Uterus (tissue), 4 donors: Measurements from ENCODE around the gene ROCK2. TPM values are rescaled to one million over a fixed set of nuclear protein-coding genes. Genes with fewer than 3 reads are reported as not detected.

Source experiments
- DNase-seq, 2 donors: peaks; one replicate each; pipeline ENCODE4 v3.0.0-alpha.2; 2019 to 2020
- H3K27ac ChIP-seq, 2 donors: fragments of 200-600 bp; sonication (generic); 1 replicate in 1 of 2; 2 replicates in 1 of 2; pipeline ENCODE4 v1.5.1; 2016 to 2018
- H3K27me3 ChIP-seq, 2 donors: fragments of 200-600 bp; sonication (generic); one replicate each; pipeline ENCODE4 v1.5.1; 2018 to 2019; ENCODE audit warnings: control low read depth in 1 of 2
- H3K36me3 ChIP-seq, 2 donors: fragments of 200-600 bp; sonication (generic); one replicate each; pipeline ENCODE4 v1.5.1; 2019; ENCODE audit warnings: control low read depth in 1 of 2
- H3K4me1 ChIP-seq, 2 donors: fragments of 200-600 bp; sonication (generic); one replicate each; pipeline ENCODE4 v1.5.1; 2018 to 2019; ENCODE audit warnings: control low read depth in 1 of 2
- H3K4me3 ChIP-seq, 2 donors: fragments of 200-600 bp; sonication (generic); 1 replicate in 1 of 2; 2 replicates in 1 of 2; pipeline ENCODE4 v1.5.1; 2018 to 2019; ENCODE audit warnings: mild to moderate bottlenecking in 1 of 2
- H3K9me3 ChIP-seq, 2 donors: fragments of 200-600 bp; sonication (generic); one replicate each; pipeline ENCODE4 v1.5.1; 2019; ENCODE audit warnings: control low read depth in 1 of 2
- POLR2A ChIP-seq, 2 donors: fragments of 450-650 bp; IDR thresholded peaks; one replicate each; pipeline ENCODE4 v1.6.1; 2016; ENCODE audit warnings: antibody characterized with exemption in 2 of 2, mild to moderate bottlenecking in 1 of 2, moderate library complexity in 1 of 2
- intact Hi-C: fragments of 100-400 bp; cut with DNase I; formaldehyde crosslinking; loops from one replicate; pipeline ENCODE4 v1.15.1; 2023; ENCODE audit warnings: low total_unique reads
- total RNA-seq, 4 donors: library from RNA; depleted of rRNA in 3 of 4; stranded (reverse); fragments of >200 nt in 3 of 4; gene quantifications; one replicate each; pipeline versions ENCODE4 v1.1.0 to v1.2.4, GENCODE V29; 2014 to 2023
- TF ChIP-seq, protein P1 (sequence below), 4 experiments: fragments of 200-600 bp in 2 of 4; fragments of 450-650 bp in 2 of 4; sonication (generic) in 2 of 4; IDR thresholded peaks; one replicate each; pipeline ENCODE4 v1.5.1; 2016 to 2019; ENCODE audit warnings: antibody characterized with exemption in 4 of 4, mild to moderate bottlenecking in 2 of 4, moderate library complexity in 1 of 4
- donor health status: DM: yes; HTN: yes; CAD: no.

The ROCK2 gene
- total RNA-seq, 4 donors from 2014 or later: 78.5 to 143 (median 122) TPM

DNA sequence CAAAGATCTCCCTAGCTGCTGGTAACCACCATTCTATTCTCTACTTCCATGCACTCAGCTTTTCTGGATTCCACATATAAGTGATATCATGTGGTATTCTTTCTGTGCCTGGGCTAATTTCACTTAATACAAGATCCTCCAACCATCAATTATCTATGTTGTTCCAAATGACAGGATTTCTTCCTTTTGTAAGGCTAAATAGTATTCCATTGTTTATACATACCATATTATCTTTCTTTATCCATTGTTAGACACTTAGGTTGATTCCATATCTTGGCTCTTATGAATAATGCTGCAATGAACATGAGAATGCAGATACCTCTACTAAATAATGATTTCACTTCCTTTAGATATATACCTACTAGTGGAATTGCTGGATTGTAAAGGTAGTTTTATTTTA, 66.2 kb downstream of the ROCK2 start:
- H3K4me3 ChIP-seq: no peak overlapping the region
- DNase-seq: no peak
- no peaks in the 10 kb centered on the region for H3K36me3 ChIP-seq
- H3K27me3 ChIP-seq: no peaks in the 10 kb centered on the region
- H3K9me3 ChIP-seq: no peaks in the 10 kb centered on the region
- intact Hi-C loops: no loop called here
- TF ChIP-seq, protein P1, sequence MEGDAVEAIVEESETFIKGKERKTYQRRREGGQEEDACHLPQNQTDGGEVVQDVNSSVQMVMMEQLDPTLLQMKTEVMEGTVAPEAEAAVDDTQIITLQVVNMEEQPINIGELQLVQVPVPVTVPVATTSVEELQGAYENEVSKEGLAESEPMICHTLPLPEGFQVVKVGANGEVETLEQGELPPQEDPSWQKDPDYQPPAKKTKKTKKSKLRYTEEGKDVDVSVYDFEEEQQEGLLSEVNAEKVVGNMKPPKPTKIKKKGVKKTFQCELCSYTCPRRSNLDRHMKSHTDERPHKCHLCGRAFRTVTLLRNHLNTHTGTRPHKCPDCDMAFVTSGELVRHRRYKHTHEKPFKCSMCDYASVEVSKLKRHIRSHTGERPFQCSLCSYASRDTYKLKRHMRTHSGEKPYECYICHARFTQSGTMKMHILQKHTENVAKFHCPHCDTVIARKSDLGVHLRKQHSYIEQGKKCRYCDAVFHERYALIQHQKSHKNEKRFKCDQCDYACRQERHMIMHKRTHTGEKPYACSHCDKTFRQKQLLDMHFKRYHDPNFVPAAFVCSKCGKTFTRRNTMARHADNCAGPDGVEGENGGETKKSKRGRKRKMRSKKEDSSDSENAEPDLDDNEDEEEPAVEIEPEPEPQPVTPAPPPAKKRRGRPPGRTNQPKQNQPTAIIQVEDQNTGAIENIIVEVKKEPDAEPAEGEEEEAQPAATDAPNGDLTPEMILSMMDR (IDR thresholded peaks at IDR 0.05): no peak
- TF ChIP-seq POLR2A (IDR thresholded peaks at IDR 0.05): no peak
- no peak overlapping the region for H3K27ac ChIP-seq
- no peaks in the 10 kb centered on the region for H3K4me1 ChIP-seq

DNA sequence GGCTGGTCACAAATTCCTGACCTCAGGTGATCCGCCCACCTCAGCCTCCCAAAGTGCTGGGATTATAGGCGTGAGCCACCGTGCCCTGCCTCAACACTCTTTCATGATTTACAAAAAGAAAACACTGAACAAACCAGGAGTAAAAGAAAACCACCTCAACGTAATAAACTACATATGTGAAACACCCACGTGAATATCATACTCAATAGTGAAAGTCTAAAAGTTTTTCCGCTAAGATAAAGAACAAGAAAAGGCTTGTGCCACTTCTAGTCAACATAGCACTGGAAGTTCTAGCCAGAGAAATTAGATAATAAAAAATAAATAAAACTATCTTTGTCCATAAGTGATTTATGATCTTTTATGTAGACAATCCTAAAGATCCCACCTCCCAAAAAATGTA, 68.5 kb downstream of the ROCK2 start:
- no peak for DNase-seq
- Histone ChIP-seq H3K4me3 (no peak overlapping the region), H3K9me3 (no peaks in the 10 kb centered on the region), H3K27me3 (no peaks in the 10 kb centered on the region), H3K36me3 (no peaks in the 10 kb centered on the region), H3K27ac (no peak overlapping the region), H3K4me1 (no peaks in the 10 kb centered on the region)
- intact Hi-C loops: no loop called here
- TF ChIP-seq, protein P1 (IDR thresholded peaks at IDR 0.05): no peak
- no peak for TF ChIP-seq POLR2A (IDR thresholded peaks at IDR 0.05)

DNA sequence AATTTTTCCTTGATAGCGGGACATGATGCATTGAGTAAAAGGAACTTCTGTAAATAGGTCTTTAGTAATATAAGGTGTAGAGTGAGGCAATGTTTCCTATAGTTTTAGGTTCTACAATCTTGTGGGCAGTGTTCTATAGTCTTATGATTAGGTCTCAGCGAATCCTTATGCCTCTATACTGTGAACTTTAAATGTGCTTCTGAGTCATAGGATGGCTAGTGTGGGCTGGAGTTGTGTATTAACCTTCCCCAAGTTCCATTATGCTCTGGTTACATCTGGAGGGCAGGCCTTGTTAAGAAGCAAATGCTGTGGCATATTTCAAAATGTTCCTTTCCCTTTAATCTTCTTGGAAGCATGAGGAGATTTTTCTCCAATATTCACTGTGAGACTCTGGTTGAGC, 73.5 kb downstream of the ROCK2 start:
- Histone ChIP-seq H3K36me3 (no peaks in the 10 kb centered on the region), H3K27me3 (no peaks in the 10 kb centered on the region), H3K4me1 (no peaks in the 10 kb centered on the region), H3K27ac (no peak overlapping the region), H3K4me3 (no peak overlapping the region), H3K9me3 (no peaks in the 10 kb centered on the region)
- DNase-seq: no peak
- intact Hi-C loops: no loop called here
- TF ChIP-seq, protein P1 (IDR thresholded peaks at IDR 0.05): no peak
- no peak for TF ChIP-seq POLR2A (IDR thresholded peaks at IDR 0.05)

DNA sequence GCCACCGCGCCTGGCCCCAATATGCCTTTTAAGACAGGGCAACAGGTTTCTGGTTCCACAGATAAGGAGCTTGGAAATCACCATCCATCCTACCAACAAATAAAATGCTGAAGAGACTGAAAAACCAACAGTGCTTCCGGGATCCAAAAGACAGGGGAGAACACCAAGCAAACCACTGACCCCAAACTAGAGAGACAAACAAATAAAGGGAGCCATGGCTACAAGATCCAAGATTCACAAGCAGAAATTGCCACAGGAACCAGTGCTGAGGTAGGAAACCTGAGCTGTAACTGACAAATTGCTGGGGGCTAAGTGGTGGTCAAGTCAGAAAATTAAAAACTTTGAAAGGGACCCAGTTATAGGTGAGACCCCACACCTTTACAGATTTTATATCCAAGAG, 76.5 kb downstream of the ROCK2 start:
- Histone ChIP-seq H3K27ac (no peak overlapping the region), H3K36me3 (no peaks in the 10 kb centered on the region), H3K27me3 (no peaks in the 10 kb centered on the region), H3K4me3 (no peak overlapping the region), H3K4me1 (peaks cover 2 to 3% of the 10 kb centered on the region in 2 donors), H3K9me3 (no peaks in the 10 kb centered on the region)
- TF ChIP-seq POLR2A (IDR thresholded peaks at IDR 0.05): no peak
- TF ChIP-seq, protein P1 (IDR thresholded peaks at IDR 0.05): no peak
- intact Hi-C loops: no loop called here
- DNase-seq: no peak

DNA sequence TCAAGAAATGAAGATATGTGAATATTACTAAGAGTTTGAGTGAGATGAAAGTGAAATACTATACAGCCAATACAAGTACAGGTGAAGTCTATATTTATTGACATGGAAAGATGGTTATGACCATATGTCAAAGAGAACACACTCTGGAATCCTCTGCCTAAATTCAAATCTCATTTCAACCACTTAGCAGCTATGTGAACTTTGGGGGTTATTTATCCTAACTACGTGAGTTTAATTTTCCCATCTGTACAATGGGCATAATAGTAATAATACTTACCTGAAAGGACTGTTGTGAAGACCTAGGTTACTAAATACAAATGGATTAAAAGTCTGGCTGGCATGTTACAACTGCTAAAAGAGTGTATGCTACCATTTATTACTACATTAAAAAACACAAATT, 79.6 kb downstream of the ROCK2 start:
- Histone ChIP-seq H3K27ac (no peak overlapping the region), H3K9me3 (no peaks in the 10 kb centered on the region), H3K4me1 (peaks cover 3 to 6% of the 10 kb centered on the region in 2 donors), H3K4me3 (no peak overlapping the region), H3K36me3 (no peaks in the 10 kb centered on the region), H3K27me3 (no peaks in the 10 kb centered on the region)
- intact Hi-C loops: no loop called here
- TF ChIP-seq, protein P1 (IDR thresholded peaks at IDR 0.05): no peak
- TF ChIP-seq POLR2A (IDR thresholded peaks at IDR 0.05): no peak
- DNase-seq: no peak
